ENCODE results near the gene BCDIN3D. TPM values are rescaled to one million over a fixed set of nuclear protein-coding genes. Genes with fewer than 3 reads are reported as not detected.
"Not testable (repeated sequence)": the region's sequence is repeated elsewhere in the genome, so short reads cannot be mapped to it uniquely, and the experiment has no call there.

The BCDIN3D gene
- total RNA-seq, 1 experiment from 2014 or later, result 6.2 TPM

DNA sequence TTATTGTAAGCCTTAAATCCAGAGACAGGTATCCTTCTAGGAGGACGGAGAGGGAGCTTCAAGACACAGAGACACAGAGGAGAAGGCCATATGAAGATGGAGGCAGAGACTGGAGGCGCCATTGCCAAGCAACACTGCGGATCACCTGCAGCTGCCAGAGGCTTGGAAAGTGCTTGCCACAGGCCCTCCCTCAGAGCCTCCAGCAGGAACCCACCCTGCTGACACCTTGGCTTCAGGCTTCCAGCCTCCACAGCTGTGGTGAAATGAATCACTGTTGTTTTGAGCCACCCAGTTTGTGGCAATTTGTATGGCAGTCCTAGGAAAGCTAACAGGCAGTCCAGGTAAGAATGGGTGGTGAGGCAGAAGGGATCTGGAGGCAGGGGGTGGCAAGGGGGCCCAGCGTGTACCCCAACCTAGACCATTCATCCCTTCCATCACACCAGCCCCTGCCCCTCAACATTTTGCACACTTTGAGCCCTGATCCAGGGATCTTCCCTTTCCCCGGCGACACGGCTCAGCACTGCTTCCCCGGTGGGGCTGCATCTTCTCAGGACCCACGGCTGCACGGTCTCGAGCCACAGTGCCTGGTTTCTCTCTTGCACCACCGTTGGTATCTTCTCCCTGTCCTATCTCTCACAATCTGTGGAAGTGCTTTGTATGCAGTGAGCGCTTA is 22.3 kb upstream of the BCDIN3D start:
- TF ChIP-seq, protein P1, sequence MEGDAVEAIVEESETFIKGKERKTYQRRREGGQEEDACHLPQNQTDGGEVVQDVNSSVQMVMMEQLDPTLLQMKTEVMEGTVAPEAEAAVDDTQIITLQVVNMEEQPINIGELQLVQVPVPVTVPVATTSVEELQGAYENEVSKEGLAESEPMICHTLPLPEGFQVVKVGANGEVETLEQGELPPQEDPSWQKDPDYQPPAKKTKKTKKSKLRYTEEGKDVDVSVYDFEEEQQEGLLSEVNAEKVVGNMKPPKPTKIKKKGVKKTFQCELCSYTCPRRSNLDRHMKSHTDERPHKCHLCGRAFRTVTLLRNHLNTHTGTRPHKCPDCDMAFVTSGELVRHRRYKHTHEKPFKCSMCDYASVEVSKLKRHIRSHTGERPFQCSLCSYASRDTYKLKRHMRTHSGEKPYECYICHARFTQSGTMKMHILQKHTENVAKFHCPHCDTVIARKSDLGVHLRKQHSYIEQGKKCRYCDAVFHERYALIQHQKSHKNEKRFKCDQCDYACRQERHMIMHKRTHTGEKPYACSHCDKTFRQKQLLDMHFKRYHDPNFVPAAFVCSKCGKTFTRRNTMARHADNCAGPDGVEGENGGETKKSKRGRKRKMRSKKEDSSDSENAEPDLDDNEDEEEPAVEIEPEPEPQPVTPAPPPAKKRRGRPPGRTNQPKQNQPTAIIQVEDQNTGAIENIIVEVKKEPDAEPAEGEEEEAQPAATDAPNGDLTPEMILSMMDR (IDR thresholded peaks at IDR 0.05; ENCODE audit: unreplicated experiment), result no peak
- DNase-seq (ENCODE audit: unreplicated experiment), result no peak
- no peak overlapping the region for H3K4me3 Mint-ChIP-seq (ENCODE audit: unreplicated experiment)
- no peaks in the 10 kb centered on the region for H3K9me3 Mint-ChIP-seq (ENCODE audit: unreplicated experiment)
- CTCF ChIA-PET, result interaction anchor here (0.6 to 6.4 kb wide), 8 partner anchors 18 to 209 kb away, joined by 3 to 59 read pairs (median 15); no protein-coding TSS in a partner anchor
- intact Hi-C loops (cut with micrococcal nuclease), result no loop called here
- POLR2A ChIA-PET, result interaction anchor here (0.6 to 2.1 kb wide), 3 partner anchors 23 to 191 kb away, joined by 3 to 11 read pairs (median 3); partner anchors contain the start of gene BCDIN3D
- BruUV-seq (replicated peaks), result no TSS peak
- peaks cover 14% of the 10 kb centered on the region for H3K27me3 Mint-ChIP-seq (ENCODE audit: insufficient read depth, unreplicated experiment)
- H3K36me3 Mint-ChIP-seq (ENCODE audit: insufficient read depth, unreplicated experiment), result no peaks in the 10 kb centered on the region
- peaks cover 10% of the 10 kb centered on the region for H3K4me1 Mint-ChIP-seq (ENCODE audit: insufficient read depth, unreplicated experiment)
- no peak overlapping the region for H3K27ac Mint-ChIP-seq (ENCODE audit: low read depth, unreplicated experiment)

DNA sequence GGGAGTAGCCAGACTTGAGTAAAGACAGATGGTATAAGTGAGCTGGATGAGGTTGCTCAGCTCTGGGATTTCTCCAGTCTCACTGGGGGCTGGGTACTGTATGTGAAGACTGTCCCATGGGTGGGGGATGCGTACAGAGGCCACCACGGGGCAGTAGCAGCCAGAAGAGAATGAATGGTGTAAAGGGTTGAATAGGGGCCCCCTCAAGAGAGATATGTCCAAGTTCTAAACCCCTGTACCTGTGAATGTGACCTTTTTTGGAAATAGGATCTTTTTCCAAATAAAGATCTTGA is 21.8 kb upstream of the BCDIN3D start:
- no peaks in the 10 kb centered on the region for H3K36me3 Mint-ChIP-seq (ENCODE audit: insufficient read depth, unreplicated experiment)
- no peak overlapping the region for H3K27ac Mint-ChIP-seq (ENCODE audit: low read depth, unreplicated experiment)
- BruUV-seq (replicated peaks), result no TSS peak
- TF ChIP-seq, protein P1 (IDR thresholded peaks at IDR 0.05; ENCODE audit: unreplicated experiment), result no peak
- peaks cover 14% of the 10 kb centered on the region for H3K27me3 Mint-ChIP-seq (ENCODE audit: insufficient read depth, unreplicated experiment)
- H3K4me1 Mint-ChIP-seq (ENCODE audit: insufficient read depth, unreplicated experiment), result peaks cover 10% of the 10 kb centered on the region
- ChIA-PET CTCF (interaction anchor here (0.6 to 6.4 kb wide), 4 partner anchors 18 to 204 kb away, joined by 3 to 59 read pairs (median 40); no protein-coding TSS in a partner anchor), POLR2A (interaction anchor here (0.6 to 2.1 kb wide), 3 partner anchors 22 to 191 kb away, joined by 3 to 11 read pairs (median 3); partner anchors contain the start of gene BCDIN3D)
- H3K9me3 Mint-ChIP-seq (ENCODE audit: unreplicated experiment), result no peaks in the 10 kb centered on the region
- intact Hi-C loops (cut with micrococcal nuclease), result no loop called here
- no peak overlapping the region for H3K4me3 Mint-ChIP-seq (ENCODE audit: unreplicated experiment)
- no peak for DNase-seq (ENCODE audit: unreplicated experiment)

DNA sequence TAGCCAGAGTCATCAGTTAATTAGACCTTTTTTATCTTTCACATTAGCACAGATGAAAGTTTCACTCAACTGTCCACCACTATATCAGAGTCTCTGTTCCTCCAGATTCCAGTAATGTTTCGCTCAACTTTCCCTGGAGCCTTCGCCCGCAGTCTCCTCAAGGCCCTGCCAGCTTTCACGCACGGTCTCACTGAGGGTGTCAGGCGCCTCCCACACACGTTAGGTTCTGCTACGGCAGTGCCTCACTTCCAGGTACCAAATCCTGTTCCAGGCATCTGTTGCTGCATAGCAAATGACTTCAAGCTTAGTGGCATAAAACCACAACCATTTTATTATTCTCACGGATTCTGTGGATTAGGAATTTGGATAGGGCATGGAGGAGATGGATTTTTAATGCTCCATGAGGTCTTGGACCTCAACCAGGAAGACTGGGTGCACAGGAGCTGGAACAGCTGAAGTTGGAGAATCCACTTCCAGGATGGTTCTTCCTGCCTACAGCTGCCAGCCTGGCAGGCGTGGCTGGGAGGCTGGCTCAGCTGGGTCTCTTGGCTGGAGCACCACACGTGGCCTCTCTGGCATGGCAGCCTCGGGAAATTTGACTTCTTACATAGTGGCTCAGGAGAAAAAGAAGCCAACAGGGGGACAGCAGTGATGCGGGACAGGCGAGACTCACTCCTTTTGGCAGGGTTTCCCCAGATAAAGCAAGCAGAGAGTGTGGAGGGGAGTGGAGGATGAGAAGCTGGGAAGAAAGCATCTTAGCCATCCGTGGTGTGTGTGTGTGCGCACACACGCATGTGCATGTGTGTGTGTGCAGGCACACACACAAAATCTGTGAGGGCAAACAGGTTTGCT is 21.3 kb upstream of the BCDIN3D start:
- intact Hi-C loops (cut with micrococcal nuclease), result no loop called here
- no TSS peak for BruUV-seq (replicated peaks)
- POLR2A ChIA-PET, result interaction anchor here (0.9 to 2.1 kb wide), 2 partner anchors 22 to 192 kb away, joined by 3 to 11 read pairs; partner anchors contain the start of gene BCDIN3D
- CTCF ChIA-PET, result interaction anchor here (0.6 to 6.4 kb wide), 4 partner anchors 17 to 205 kb away, joined by 3 to 59 read pairs (median 40); no protein-coding TSS in a partner anchor
- no peak for DNase-seq (ENCODE audit: unreplicated experiment)
- no peak overlapping the region for H3K27ac Mint-ChIP-seq (ENCODE audit: low read depth, unreplicated experiment)
- TF ChIP-seq, protein P1 (IDR thresholded peaks at IDR 0.05; ENCODE audit: unreplicated experiment), result no peak
- peaks cover 10% of the 10 kb centered on the region for H3K4me1 Mint-ChIP-seq (ENCODE audit: insufficient read depth, unreplicated experiment)
- H3K27me3 Mint-ChIP-seq (ENCODE audit: insufficient read depth, unreplicated experiment), result peaks cover 16% of the 10 kb centered on the region
- no peak overlapping the region for H3K4me3 Mint-ChIP-seq (ENCODE audit: unreplicated experiment)
- H3K9me3 Mint-ChIP-seq (ENCODE audit: unreplicated experiment), result no peaks in the 10 kb centered on the region
- H3K36me3 Mint-ChIP-seq (ENCODE audit: insufficient read depth, unreplicated experiment), result no peaks in the 10 kb centered on the region

DNA sequence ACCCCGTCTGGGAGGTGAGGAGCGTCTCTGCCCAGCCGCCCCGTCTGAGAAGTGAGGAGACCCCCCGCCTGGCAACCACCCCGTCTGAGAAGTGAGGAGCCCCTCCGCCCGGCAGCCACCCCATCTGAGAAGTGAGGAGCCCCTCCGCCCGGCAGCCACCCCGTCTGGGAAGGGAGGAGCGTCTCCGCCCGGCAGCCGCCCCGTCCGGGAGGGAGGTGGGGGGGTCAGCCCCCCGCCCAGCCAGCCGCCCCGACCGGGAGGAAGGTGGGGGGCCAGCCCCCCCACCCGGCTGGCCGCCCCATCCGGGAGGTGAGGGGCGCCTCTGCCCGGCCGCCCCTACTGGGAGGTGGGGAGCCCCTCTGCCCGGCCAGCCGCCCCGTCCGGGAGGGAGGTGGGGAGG is 18.0 kb upstream of the BCDIN3D start:
- intact Hi-C loops (cut with micrococcal nuclease), result not testable (repeated sequence)
- peaks cover 38% of the 10 kb centered on the region for H3K27me3 Mint-ChIP-seq (ENCODE audit: insufficient read depth, unreplicated experiment)

DNA sequence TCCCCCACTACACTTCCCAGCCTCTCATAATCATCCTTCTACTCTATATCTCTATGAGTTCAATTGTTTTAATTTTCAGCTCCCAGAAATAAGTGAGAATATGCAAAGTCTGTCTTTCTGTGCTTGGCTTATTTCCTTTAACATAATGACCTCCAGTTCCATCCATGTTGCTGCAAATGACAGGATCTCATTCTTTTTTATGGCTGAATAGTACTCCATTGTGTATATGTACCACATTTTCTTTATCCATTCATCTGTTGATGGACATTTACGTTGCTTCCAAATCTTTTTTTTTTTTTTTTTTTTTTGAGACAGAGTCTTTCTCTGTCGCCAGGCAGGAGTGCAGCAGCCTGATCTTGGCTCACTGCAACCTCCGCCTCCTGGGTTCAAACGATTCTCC is 13.0 kb upstream of the BCDIN3D start:
- ChIA-PET POLR2A (interaction anchor here (0.6 to 0.7 kb wide), 2 partner anchors 182 to 866 kb away, joined by 3 to 5 read pairs; no protein-coding TSS in a partner anchor), CTCF (interaction anchor here (0.6 to 1.6 kb wide), 3 partner anchors 11 to 183 kb away, joined by 3 to 7 read pairs (median 3); no protein-coding TSS in a partner anchor)
- H3K9me3 Mint-ChIP-seq (ENCODE audit: unreplicated experiment); BruUV-seq (replicated peaks); H3K36me3 Mint-ChIP-seq (ENCODE audit: insufficient read depth, unreplicated experiment); H3K27ac Mint-ChIP-seq (ENCODE audit: low read depth, unreplicated experiment); H3K4me3 Mint-ChIP-seq (ENCODE audit: unreplicated experiment); H3K4me1 Mint-ChIP-seq (ENCODE audit: insufficient read depth, unreplicated experiment); DNase-seq (ENCODE audit: unreplicated experiment); intact Hi-C loops (cut with micrococcal nuclease): not testable (repeated sequence)
- H3K27me3 Mint-ChIP-seq (ENCODE audit: insufficient read depth, unreplicated experiment), result peaks cover 72% of the 10 kb centered on the region

More for the DNA sequence above, 18.0 kb upstream of the BCDIN3D start:
- H3K27ac Mint-ChIP-seq (ENCODE audit: low read depth, unreplicated experiment); H3K9me3 Mint-ChIP-seq (ENCODE audit: unreplicated experiment); H3K36me3 Mint-ChIP-seq (ENCODE audit: insufficient read depth, unreplicated experiment); H3K4me3 Mint-ChIP-seq (ENCODE audit: unreplicated experiment); BruUV-seq (replicated peaks); POLR2A ChIA-PET; CTCF ChIA-PET; H3K4me1 Mint-ChIP-seq (ENCODE audit: insufficient read depth, unreplicated experiment); DNase-seq (ENCODE audit: unreplicated experiment): not testable (repeated sequence)
